Hematopoietic multipotent progenitor cell treated with erythropoietin and hydrocortisone succinate and interleukin-3 and kit ligand, for 8 days (in vitro differentiated cells): ENCODE measurements around the gene CENPE.
"Not testable (repeated sequence)": the region's sequence is repeated elsewhere in the genome, so short reads cannot be mapped to it uniquely, and the experiment has no call there.

Experiments
- DNase-seq: peaks from one replicate; pipeline ENCODE4 v3.0.0-alpha.2; 2015

Gene CENPE

GRCh38 chr4:103198111-103198765 is at the start of gene CENPE:
TSS of gene CENPE (minus strand) at chr4:103198343. CDS start at chr4:103198319, 24 bp downstream.
- peak; percentile 90 for DNase-seq

DNA sequence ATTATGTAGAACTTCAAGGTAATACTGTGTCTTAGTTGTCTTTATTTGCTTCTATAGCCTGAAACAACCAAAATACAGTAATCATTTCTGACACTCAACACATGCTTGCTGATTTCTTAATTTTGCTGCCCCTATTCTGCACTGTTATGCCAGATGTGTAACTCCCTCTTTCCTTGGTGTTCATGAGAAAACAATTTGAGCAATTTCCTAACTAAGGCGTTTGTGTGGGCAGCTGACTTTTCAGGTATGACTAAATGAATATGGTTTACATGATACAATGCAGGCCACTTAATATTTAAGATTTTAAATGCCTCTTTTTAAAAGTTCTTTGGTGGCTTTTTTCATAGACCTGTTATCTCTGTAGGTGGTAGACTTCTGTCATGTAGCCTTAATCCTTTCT is 46.1 kb upstream of the CENPE start:
- no peak for DNase-seq

DNA sequence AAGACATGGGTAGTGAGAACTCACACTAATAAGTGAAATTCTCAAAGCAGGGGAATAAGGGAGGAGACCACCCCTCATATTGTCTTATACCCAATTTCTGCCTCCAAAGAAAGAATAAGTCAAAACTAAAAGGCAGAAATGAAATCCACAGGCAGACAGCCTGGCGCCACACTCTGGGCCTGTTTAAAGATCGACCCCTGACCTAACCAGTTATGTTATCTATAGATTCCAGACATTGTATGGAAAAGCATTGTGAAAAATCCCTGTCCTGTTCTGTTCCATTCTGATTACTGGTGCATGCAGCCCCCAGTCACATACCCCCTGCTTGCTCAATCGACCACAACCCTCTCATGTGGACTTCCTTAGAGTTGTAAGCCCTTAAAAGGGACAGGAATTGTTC is 32.8 kb upstream of the CENPE start:
- not testable (repeated sequence) for DNase-seq

GRCh38 chr4:103223556-103223955 is 25.4 kb upstream of the CENPE start:
- DNase-seq = not testable (repeated sequence)

- no peak for DNase-seq
These were observed 9.5 kb upstream of the CENPE start for GRCh38 chr4:103207673-103208072.

GRCh38 chr4:103204111-103204510 is 6.0 kb upstream of the CENPE start:
- peak; percentile 16 for DNase-seq

GRCh38 chr4:103201724-103202123 is 3.6 kb upstream of the CENPE start:
- no peak for DNase-seq

DNA sequence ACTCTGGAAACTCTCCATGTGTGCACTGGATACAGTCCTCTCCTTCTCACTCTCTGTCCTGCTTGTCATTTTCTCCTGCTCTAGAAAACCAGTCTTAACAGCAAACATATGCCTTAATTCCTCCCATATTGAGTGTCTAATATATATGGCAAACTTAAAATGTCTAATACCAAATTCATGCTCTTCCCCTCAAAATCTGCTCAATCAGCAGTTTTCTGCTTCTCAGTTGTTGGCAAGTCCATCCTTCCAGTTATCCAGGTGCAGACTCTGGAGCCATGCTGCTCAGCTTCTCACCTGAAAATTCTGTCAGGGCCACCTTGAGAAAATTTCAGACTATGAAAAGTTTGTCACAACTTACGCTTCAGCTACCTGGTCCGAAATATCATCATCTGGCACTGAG is 3.1 kb upstream of the CENPE start:
- no peak for DNase-seq

- DNase-seq = no peak
These were observed 866 bp upstream of the CENPE start for GRCh38 chr4:103199009-103199408.

- peak; percentile 52 for DNase-seq
These were observed 405 bp downstream of the CENPE start for GRCh38 chr4:103197765-103198110.

GRCh38 chr4:103193457-103193856 is 4.7 kb downstream of the CENPE start:
- DNase-seq = no peak

DNA sequence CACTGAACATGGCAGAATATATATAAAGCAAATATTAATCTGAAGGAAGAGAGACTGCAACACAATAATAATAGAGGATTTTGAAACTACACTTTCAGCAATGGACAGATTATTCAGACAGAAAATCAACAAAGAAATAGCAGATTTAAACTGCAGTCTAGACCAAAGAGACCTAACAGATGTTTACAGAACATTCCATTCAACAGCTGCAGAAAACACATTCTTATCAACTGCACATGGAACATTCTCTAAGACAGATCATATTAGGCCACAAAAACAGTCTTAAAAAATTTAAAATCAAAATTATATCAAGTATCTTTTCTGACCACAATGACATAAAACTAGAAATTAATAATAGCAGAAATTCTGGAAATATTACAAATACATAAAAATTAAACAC is 27.1 kb downstream of the CENPE start:
- DNase-seq = no peak

GRCh38 chr4:103169750-103170149 is 28.4 kb downstream of the CENPE start:
- not testable (repeated sequence) for DNase-seq

DNA sequence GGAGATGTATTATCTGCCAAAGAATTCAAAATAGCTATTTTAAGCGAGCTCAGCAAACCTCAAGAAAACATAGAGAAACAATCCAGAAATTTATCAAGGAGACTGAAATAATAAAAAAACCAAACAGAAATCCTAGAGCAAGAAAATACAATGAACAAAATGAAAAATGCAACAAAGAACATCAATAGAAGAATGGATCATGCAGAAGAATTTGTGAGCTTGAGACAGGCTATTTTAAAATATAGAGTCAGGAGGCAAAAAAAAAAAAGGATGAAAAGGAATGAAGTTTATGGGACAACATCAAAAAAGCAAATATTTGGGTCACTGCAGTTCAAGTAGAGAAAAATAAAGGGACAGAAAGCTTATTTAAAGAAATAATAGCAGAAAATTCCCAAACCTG is 29.1 kb downstream of the CENPE start:
- no peak for DNase-seq

GRCh38 chr4:103162176-103162575 is 36.0 kb downstream of the CENPE start:
- DNase-seq = no peak

DNA sequence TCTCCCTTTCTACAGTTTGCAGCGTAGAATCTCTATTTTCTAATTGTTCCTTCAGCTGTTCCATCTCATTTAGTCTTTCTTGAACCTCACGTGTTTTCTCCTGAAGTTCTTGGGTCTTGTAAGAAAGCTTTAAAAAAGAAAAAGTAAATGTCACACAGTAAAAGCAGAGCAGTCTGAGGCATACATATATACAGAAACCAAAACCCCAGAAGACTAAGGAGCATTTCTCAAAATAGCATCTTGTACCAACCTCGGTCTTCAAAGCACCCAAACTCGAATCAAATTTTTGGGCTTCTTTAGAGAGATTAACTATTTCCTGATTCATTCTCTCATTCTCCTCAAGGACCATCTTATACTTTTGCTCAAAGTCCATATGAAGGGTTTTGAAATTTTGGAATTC is 39.4 kb downstream of the CENPE start:
- DNase-seq = no peak

- no peak for DNase-seq
These were observed 42.0 kb downstream of the CENPE start for GRCh38 chr4:103156106-103156505.

GRCh38 chr4:103152381-103152780 is 45.8 kb downstream of the CENPE start:
- DNase-seq = no peak

DNA sequence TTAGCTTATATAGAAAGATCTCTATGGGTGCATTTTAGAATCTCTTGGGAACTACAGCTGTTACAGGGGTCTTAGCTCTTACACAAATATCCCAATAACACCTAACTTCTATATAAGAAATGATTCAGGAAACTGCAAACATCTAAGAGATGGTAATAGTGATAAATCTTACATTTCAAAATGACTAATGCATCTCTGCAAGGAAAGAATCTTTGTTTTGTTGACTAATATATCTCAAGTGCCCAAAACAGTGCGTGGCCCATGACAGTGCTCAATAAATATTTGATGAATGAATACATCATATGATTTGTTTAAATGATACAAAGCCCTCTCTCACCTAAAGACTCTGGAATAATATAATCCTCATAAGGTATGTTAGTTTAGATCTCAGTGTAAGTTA is 47.5 kb downstream of the CENPE start:
- DNase-seq = no peak

GRCh38 chr4:103144926-103145325 is 53.2 kb downstream of the CENPE start:
- DNase-seq = no peak

- no peak for DNase-seq
These were observed 60.7 kb downstream of the CENPE start for GRCh38 chr4:103137446-103137827.

- DNase-seq = no peak
These were observed 61.3 kb downstream of the CENPE start for GRCh38 chr4:103136671-103137445.

DNA sequence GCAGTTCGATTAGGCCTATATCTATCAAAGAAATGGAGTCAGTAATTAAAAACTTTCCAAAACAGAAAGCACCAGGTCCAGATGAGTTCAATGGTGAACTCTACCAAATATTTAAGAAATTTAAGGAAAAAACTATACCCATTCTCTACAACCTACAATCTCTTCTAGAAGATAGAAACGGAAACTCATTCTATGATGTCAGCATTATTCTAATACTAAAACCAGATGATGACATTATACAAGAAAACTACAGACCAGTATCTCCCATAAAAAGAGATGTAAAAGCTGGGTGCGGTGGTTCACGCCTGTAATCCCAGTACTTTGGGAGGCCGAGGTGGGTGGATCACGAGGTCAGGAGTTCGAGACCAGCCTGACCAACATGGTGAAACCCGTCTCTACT is 69.0 kb downstream of the CENPE start:
- DNase-seq = no peak

DNA sequence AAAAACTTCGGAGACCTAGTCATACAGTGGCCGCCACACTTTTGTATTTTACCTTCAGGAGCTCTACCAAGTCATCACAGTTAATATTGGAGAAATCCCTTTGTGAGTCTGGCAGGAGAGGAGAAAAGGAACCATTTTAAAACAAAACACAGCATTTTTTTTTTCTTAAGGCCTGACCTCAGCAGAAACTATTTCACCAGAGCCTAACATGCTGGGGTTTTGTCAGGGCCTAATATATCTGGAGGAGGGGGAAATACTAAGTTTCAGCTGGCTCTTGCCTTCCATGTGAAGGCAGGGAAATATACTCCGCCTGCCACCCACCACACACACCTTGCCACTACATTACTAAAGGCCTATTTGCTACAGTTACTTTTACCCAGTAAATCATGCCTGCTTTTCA is 72.0 kb downstream of the CENPE start:
- DNase-seq = no peak

- DNase-seq = no peak
These were observed 75.0 kb downstream of the CENPE start for GRCh38 chr4:103123114-103123513.
